Upper lobe of left lung (tissue), 6 donors: ENCODE measurements around the gene SUN1. TPM values are rescaled to one million over a fixed set of nuclear protein-coding genes. Genes with fewer than 3 reads are reported as not detected.
"Not testable (repeated sequence)": the region's sequence is repeated elsewhere in the genome, so short reads cannot be mapped to it uniquely, and the experiment has no call there.

Source experiments
- ATAC-seq, 2 donors: fragments of 200-7000 bp; cut with Tn5 transposase; one replicate each; pipeline ENCODE4 v1.9.1; 2022; ENCODE audit warnings: mild to moderate bottlenecking in 2 of 2, moderate library complexity in 2 of 2; ENCODE audit not compliant: low FRiP score in 2 of 2
- DNase-seq, 2 donors: peaks; one replicate each; pipeline ENCODE4 v3.0.0-alpha.2; 2019 to 2020
- H3K27ac ChIP-seq, 4 donors: fragments of 200-600 bp; sonication (generic); one replicate each; pipeline ENCODE4 v1.5.1; 2016 to 2019
- H3K27me3 ChIP-seq, 4 donors: fragments of 200-600 bp; sonication (generic); one replicate each; pipeline ENCODE4 v1.5.1; 2017 to 2019
- H3K36me3 ChIP-seq, 4 donors: fragments of 200-600 bp; sonication (generic); one replicate each; pipeline ENCODE4 v1.5.1; 2016 to 2019
- H3K4me1 ChIP-seq, 4 donors: fragments of 200-600 bp; sonication (generic); one replicate each; pipeline ENCODE4 v1.5.1; 2018 to 2019
- H3K4me3 ChIP-seq, 4 donors: fragments of 200-600 bp; sonication (generic); one replicate each; pipeline ENCODE4 v1.5.1; 2017 to 2019; ENCODE audit warnings: mild to moderate bottlenecking in 2 of 4, moderate library complexity in 1 of 4
- H3K9me3 ChIP-seq, 4 donors: fragments of 200-600 bp; sonication (generic); one replicate each; pipeline ENCODE4 v1.5.1; 2018 to 2019
- CTCF ChIP-seq, 6 experiments: fragments of 450-650 bp in 4 of 6; fragments of 200-600 bp in 2 of 6; sonication (generic) in 2 of 6; IDR thresholded peaks; one replicate each; pipeline ENCODE4 v1.5.1; 2016 to 2019; ENCODE audit warnings: antibody characterized with exemption in 6 of 6
- EP300 ChIP-seq, 4 donors: sonication (generic); formaldehyde crosslinking; IDR thresholded peaks; one replicate each; pipeline ENCODE4 v1.5.1; 2017; ENCODE audit warnings: antibody characterized with exemption in 4 of 4, control low read depth in 2 of 4
- POLR2A ChIP-seq, 4 donors: fragments of 450-650 bp; IDR thresholded peaks; one replicate each; pipeline ENCODE4 v1.5.1; 2016 to 2017; ENCODE audit warnings: antibody characterized with exemption in 4 of 4, mild to moderate bottlenecking in 2 of 4
- POLR2AphosphoS5 ChIP-seq, 2 donors: sonication (generic); formaldehyde crosslinking; IDR thresholded peaks; one replicate each; pipeline ENCODE4 v1.5.1; 2017; ENCODE audit warnings: antibody characterized with exemption in 2 of 2
- WGBS, 2 donors: methylation state at CpG; one replicate each; pipeline ENCODE4 v1.1.5; 2017 to 2018; 5-methylcytosine and 5-hydroxymethylcytosine counted together
- total RNA-seq, 6 donors: library from RNA; depleted of rRNA in 4 of 6; stranded (reverse); fragments of >200 nt in 4 of 6; gene quantifications; one replicate each; pipeline versions ENCODE4 v1.1.0 to v1.2.1, GENCODE V29; 2016 to 2021
- donor health status: DM: no; HTN: no; CAD: no; lungs with moderate emphysema.
- donor health status: DM: no; HTN: yes; CAD: no; lungs with severe emphysema.

SUN1 gene
- total RNA-seq, 6 donors from 2014 or later, result 107 to 196 (median 127) TPM

- TF ChIP-seq CTCF (IDR thresholded peaks at IDR 0.05), result no peak
- TF ChIP-seq POLR2A (IDR thresholded peaks at IDR 0.05), result peak in 1 of 4 donors; percentile 52
- TF ChIP-seq EP300 (IDR thresholded peaks at IDR 0.05), result peak in 1 of 4 donors; percentile 64
- TF ChIP-seq POLR2AphosphoS5 (IDR thresholded peaks at IDR 0.05), result peak in 1 of 2 donors; percentile 31
- ATAC-seq (peak; percentile 68 to 81), DNase-seq (peak; percentile 85 to 93)
Observed at GRCh38 chr7:801940-802381, 30.3 kb upstream of the SUN1 start.

GRCh38 chr7:802500-803242 lies 29.6 kb upstream of the SUN1 start:
- Histone ChIP-seq H3K27me3 (no peaks in the 10 kb centered on the region), H3K9me3 (no peaks in the 10 kb centered on the region), H3K4me3 (peak overlapping the region in 2 of 4 donors; percentile 23 to 33), H3K4me1 (peaks cover 17 to 29% (median 18%) of the 10 kb centered on the region in 4 donors), H3K36me3 (no peaks in the 10 kb centered on the region), H3K27ac (peak overlapping the region; percentile 67 to 83 (median 70))
- no peak for TF ChIP-seq EP300 (IDR thresholded peaks at IDR 0.05)
- no peak for TF ChIP-seq CTCF (IDR thresholded peaks at IDR 0.05)
- TF ChIP-seq POLR2A (IDR thresholded peaks at IDR 0.05), result no peak
- TF ChIP-seq POLR2AphosphoS5 (IDR thresholded peaks at IDR 0.05), result no peak
- DNase-seq (no peak), ATAC-seq (peak; percentile 11 to 34)
- WGBS, 2 donors, result 76 to 81% methylated on average over 15 to 18 of the region's 18 CpGs

More at GRCh38 chr7:801940-802381, 30.3 kb upstream of the SUN1 start:
- H3K9me3 ChIP-seq, result no peaks in the 10 kb centered on the region
- H3K27ac ChIP-seq, result peak overlapping the region; percentile 67 to 83 (median 70)
- no peaks in the 10 kb centered on the region for H3K36me3 ChIP-seq
- peaks cover 17 to 29% (median 18%) of the 10 kb centered on the region in 4 donors for H3K4me1 ChIP-seq
- H3K27me3 ChIP-seq, result no peaks in the 10 kb centered on the region
- 32 to 47% methylated on average over 3 to 16 of the region's 19 CpGs for WGBS, 2 donors
- H3K4me3 ChIP-seq, result peak overlapping the region in 2 of 4 donors; percentile 23 to 33

- DNase-seq (no peak), ATAC-seq (no peak)
- Histone ChIP-seq H3K4me3 (no peak overlapping the region), H3K9me3 (no peaks in the 10 kb centered on the region), H3K4me1 (peaks cover 17 to 29% (median 18%) of the 10 kb centered on the region in 4 donors), H3K27ac (peak overlapping the region in 3 of 4 donors; percentile 69 to 83 (median 71)), H3K36me3 (no peaks in the 10 kb centered on the region), H3K27me3 (no peaks in the 10 kb centered on the region)
- TF ChIP-seq POLR2A (IDR thresholded peaks at IDR 0.05) (no peak), POLR2AphosphoS5 (IDR thresholded peaks at IDR 0.05) (no peak), CTCF (IDR thresholded peaks at IDR 0.05) (no peak), EP300 (IDR thresholded peaks at IDR 0.05) (no peak)
- WGBS, 2 donors, result 51 to 57% methylated on average over 10 of the region's 10 CpGs
Observed at GRCh38 chr7:803243-803635, 29.0 kb upstream of the SUN1 start.

GRCh38 chr7:803796-804195 lies 28.5 kb upstream of the SUN1 start:
- H3K9me3 ChIP-seq, ATAC-seq, H3K36me3 ChIP-seq, H3K27me3 ChIP-seq, DNase-seq, H3K4me3 ChIP-seq, H3K27ac ChIP-seq: not testable (repeated sequence)
- peaks cover 17 to 29% (median 18%) of the 10 kb centered on the region in 4 donors for H3K4me1 ChIP-seq
- 78 to 94% methylated on average over 4 of the region's 4 CpGs for WGBS, 2 donors

- H3K27me3 ChIP-seq, result no peaks in the 10 kb centered on the region
- H3K36me3 ChIP-seq, result no peaks in the 10 kb centered on the region
- peaks cover 15 to 29% (median 18%) of the 10 kb centered on the region in 4 donors for H3K4me1 ChIP-seq
- no peaks in the 10 kb centered on the region for H3K9me3 ChIP-seq
- no peak for ATAC-seq
- peak overlapping the region; percentile 51 to 87 (median 70) for H3K27ac ChIP-seq
- WGBS, 2 donors, result 46 to 52% methylated on average over 18 of the region's 18 CpGs
- DNase-seq, result peak in 1 of 2 donors; percentile 56
- TF ChIP-seq CTCF (IDR thresholded peaks at IDR 0.05) (no peak), EP300 (IDR thresholded peaks at IDR 0.05) (peak in 1 of 4 donors; percentile 60), POLR2AphosphoS5 (IDR thresholded peaks at IDR 0.05) (peak; percentile 50 to 58), POLR2A (IDR thresholded peaks at IDR 0.05) (no peak)
- H3K4me3 ChIP-seq, result no peak overlapping the region
Observed at GRCh38 chr7:805261-805660, 27.0 kb upstream of the SUN1 start.
